GM18868 (cell line): ENCODE measurements around the gene P2RY14.
"Not testable (repeated sequence)": the region's sequence is repeated elsewhere in the genome, so short reads cannot be mapped to it uniquely, and the experiment has no call there.

Source experiments
- ATAC-seq: cut with Tn5 transposase; IDR thresholded peaks from one replicate; pipeline ENCODE4 v1.9.1; 2021; ENCODE audit warnings: mild to moderate bottlenecking, moderate library complexity; ENCODE audit not compliant: unreplicated experiment

Gene P2RY14

GRCh38 chr3:151264605-151265004 lies 13.7 kb downstream of the P2RY14 start:
- no peak for ATAC-seq

DNA sequence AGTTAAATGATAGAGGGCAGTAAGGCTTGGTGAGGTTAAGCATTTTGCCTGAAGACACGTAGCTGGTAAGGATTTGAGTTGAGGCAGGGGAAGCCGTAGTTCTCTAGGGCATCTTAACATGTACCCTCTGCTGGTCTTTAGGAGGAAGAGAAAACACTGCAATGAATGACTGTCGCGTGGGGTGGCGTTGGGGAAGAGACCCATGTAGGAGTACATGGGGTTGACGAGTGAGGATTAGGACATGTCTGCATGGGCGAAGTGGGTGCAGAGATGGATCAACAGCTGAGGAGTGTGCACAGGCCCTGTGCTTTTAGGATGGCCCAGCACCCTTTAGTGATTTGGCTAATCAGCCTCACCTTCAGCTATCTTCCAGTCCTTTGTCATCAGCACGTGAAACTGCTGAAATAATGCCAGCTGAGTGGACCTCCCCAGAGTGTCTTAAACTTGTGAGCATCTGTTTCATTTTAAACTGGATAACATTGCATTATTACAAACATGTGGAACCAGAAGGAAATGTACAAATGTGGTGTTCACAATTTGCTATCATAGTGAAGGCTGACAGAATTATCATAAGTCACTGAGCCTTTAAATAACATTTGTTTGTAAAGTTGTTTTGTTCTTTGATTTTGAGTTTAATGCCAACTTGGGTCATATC lies 15.3 kb downstream of the P2RY14 start:
- no peak for ATAC-seq

DNA sequence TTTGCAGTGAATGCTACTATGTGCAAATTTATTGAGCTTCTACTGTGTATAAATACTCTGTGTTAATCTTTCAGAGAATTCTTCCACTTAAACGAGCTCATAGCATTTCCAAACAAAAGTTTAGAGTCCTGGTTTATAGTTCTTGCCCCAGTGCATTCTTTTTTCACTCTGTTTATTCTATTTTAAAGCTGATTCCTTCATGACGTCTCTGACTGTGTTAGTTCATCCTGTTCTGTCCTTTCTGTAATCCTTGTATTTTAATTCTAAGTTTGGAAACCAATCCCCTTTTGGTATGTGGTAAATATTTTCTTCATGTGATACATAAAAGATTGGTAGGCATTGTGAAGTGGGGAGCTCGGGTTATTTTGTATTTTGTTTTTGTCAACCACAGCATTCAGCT lies 18.7 kb downstream of the P2RY14 start:
- ATAC-seq: no peak

GRCh38 chr3:151256749-151257148 lies 21.6 kb downstream of the P2RY14 start:
- no peak for ATAC-seq

DNA sequence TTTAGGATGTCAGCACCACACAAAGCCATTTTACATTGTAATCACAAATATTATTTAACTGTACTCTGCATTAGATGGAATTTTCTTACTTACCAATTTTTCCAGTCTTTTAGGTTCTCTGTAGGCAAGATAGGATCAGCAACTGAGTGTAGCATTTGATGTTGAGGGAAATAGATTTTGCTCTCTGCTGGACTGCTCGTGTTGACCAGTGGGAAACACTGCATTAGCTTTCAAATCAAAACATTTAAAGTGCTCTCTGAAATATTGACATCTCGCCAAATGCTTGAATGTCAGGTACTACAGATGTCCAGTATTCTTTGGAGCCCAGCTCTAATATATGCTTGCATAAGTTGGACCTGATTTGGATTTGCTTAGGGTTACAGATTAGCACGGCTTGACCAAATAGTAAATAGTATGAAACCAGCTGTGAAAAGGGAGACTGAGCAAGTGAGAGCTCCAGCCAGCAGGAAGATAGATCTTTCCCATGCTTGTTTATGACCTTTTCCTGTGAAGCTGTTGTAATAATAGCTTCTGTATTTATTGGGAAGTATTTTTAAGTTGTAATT lies 29.5 kb downstream of the P2RY14 start:
- no peak for ATAC-seq

GRCh38 chr3:151242006-151242405 lies 36.3 kb downstream of the P2RY14 start:
- ATAC-seq: not testable (repeated sequence)

- ATAC-seq: no peak
These were observed 41.6 kb downstream of the P2RY14 start for GRCh38 chr3:151236736-151237135.

DNA sequence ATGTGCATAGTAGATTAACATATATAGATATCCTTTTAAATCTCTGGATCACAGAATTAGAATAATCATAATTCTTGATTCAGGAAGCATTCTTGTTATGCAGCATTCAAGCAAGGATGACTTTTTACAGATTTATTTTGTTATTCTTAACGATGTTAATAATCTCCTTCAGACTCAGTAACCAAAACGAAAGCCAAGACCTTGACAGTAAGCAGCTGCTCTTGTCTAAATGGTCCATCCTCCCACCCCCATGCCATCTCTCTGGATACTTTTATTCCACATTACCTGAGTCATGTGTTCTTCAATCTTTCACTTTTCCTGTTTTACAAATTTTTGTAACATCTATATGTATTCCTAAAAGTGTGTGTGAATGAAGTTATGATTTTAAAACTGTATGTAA lies 42.0 kb downstream of the P2RY14 start:
- ATAC-seq: no peak

DNA sequence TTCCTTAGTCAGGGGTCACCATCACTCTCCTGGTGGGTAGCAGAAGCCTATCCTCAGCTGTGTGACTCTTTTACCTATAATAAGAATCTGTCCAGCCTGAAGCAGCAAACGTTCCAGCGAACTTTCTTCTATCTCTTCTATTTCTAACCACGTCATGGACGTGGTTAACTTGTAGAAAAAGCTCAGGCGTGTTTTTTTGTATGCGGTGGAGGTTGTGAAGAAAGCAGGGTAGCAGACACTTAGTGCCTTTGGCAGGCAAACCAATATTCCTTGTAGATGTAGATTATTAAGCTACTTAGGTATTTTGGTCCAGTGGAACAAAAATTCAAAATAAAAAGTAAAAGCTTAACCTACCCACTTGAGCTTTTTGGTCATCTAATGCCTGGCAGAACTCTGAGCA lies 43.5 kb downstream of the P2RY14 start:
- ATAC-seq: no peak

DNA sequence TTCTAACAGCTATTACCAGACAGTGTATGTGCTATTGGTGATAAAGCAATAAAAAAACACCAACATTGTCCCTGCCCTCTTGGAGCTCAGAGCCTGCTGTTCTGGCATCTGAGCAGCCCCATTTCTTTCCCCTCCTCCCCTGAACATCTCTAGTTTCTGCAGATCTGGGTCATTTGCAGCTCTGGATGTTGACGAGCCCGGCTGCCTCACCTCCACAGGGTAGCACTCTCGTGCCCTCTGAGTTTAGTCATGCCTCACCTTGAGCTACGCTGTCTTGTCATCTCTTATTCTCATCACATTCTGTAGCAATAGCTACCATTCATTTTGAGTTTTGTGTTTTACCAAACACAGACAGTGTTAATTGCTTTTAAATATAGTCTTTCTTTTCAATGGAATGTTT lies 45.4 kb downstream of the P2RY14 start:
- ATAC-seq: no peak

- ATAC-seq: not testable (repeated sequence)
These were observed 45.9 kb downstream of the P2RY14 start for GRCh38 chr3:151232403-151232802.

- ATAC-seq: peak; percentile 65
These were observed 47.7 kb downstream of the P2RY14 start for GRCh38 chr3:151230646-151231045.

DNA sequence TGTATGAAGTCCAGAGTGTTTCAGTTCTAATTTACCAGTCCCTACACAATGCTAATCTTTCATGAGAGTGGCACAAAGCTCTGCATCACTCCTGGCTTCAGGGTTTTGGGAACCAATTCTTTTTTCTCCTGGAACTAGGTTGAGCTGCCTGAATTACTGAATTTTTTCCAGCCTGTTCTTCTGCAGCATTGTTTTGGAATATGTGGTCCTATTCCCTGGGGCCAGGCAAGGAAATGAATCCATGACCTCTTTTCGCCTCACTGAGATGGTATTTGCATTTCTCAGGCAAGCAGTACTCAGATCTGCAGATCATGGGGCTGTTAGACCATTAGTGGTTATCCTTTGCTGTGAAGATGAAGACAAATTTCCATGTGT lies 49.7 kb downstream of the P2RY14 start:
- ATAC-seq: peak; percentile 29

GRCh38 chr3:151227807-151228665 lies 50.3 kb downstream of the P2RY14 start:
- peak; percentile 79 for ATAC-seq

- peak; percentile 27 for ATAC-seq
These were observed 51.0 kb downstream of the P2RY14 start for GRCh38 chr3:151227266-151227806.

DNA sequence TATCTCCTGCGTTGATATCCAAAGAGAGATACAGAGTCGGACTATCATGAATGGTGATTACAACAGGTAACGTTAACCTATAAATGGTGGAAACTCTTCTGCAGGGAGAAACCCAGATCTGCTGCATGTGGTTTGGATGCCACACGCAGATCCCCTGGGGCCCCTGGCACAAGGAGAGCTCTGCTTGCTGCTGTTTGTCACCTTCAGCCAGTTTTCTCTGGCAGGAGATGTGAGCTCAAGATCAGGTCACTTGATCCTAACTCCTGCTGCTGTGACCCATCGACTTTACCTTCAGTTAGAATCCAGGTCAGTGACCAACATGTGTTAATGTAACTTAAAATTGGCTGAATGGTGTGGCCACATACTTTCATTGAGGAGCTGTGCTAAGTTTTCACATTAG lies 51.5 kb downstream of the P2RY14 start:
- ATAC-seq: no peak

DNA sequence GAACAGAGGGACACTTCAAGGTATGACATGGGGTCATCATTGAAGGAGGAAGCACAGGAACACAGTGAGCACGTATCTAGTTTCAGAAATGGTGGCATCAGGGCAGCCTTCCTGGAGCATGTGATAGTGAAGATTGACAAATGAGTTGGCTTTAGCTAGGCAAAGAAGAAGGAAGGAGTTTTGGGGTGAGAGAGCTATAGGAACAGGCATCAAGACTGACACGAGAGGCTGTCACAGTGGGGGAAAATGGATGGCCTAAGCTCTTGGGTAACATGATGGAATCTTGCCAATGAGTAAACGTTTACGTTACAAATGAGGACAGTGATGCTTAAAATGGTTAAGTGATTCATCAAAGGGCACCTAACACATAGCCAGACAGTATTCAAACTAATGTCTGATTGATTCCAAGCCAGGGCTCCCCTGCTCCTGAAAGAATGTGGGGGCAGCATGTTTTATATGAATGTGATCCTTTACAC lies 52.2 kb downstream of the P2RY14 start:
- ATAC-seq: no peak

- ATAC-seq: no peak
These were observed 53.0 kb downstream of the P2RY14 start for GRCh38 chr3:151225040-151225975.

- ATAC-seq: no peak
These were observed 54.0 kb downstream of the P2RY14 start for GRCh38 chr3:151224268-151224866.

DNA sequence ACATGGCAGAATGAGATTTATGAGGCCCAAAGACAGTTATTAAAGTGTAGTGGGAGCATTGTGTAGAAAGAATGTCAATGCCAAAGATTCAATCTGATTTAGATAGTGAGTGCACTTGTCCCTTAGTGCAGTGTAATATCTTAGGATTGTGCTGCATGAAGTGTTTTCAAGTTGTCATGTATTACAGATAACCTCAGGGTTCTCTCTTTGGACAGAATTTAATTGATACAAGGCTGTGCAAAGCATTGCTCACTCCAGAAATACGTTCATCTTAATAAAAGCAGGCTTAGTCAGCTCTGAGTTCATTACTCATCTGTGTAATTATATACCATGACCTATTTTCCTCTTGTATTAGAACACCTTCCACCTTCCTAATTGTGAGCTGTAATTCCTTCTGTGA lies 59.3 kb downstream of the P2RY14 start:
- ATAC-seq: peak; percentile 53
